NT2/D1 (cell line): Measurements from ENCODE around the gene HILPDA.

Experiments used
- SUZ12 ChIP-seq: IDR thresholded peaks from 2 replicates; pipeline ENCODE4 v1.6.1; 2011; ENCODE audit not compliant: insufficient read length, insufficient read depth; ENCODE audit errors: extremely low read depth
- YY1 ChIP-seq: IDR thresholded peaks from 2 replicates; pipeline ENCODE4 v1.6.1; 2011; ENCODE audit not compliant: insufficient read length, insufficient read depth

DNA sequence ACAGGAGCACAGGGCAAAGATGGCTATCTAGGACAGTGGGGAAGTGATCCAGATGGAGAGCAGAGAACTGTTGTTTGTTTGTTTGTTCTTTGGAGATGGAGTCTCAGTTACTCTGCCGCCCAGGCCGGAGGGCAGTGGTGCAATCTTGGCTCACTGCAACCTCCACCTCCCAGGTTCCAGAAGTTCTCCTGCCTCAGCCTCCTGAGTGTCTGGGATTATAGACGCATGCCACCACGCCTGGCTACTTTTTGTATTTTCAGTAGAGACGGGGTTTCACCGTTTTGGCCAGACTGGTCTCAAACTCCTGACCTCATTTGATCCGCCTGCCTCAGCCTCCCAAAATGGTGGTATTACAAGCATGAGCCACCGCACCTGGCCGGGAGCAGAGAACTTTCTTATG lies 41.7 kb downstream of the HILPDA start:
- TF ChIP-seq YY1: no peak
- no peak for TF ChIP-seq SUZ12
